WERI-Rb-1 (cell line): ENCODE results near the gene PPP4R3A.

Experiments
- DNase-seq: peaks from one replicate; pipeline ENCODE4 v3.0.0-alpha.2; 2020
- H3K27ac ChIP-seq: fragments of 250-450 bp; sonication (Bioruptor Pico); 2 replicates; pipeline ENCODE4 v1.5.1; 2020; ENCODE audit warnings: mild to moderate bottlenecking, moderate library complexity
- H3K27me3 ChIP-seq: fragments of 250-450 bp; sonication (Bioruptor Pico); 2 replicates; pipeline ENCODE4 v1.5.1; 2021; ENCODE audit warnings: mild to moderate bottlenecking, low read depth, moderate library complexity; ENCODE audit not compliant: insufficient read depth, severe bottlenecking
- H3K36me3 ChIP-seq: fragments of 250-450 bp; sonication (Bioruptor Pico); 2 replicates; pipeline ENCODE4 v1.5.1; 2020; ENCODE audit warnings: mild to moderate bottlenecking, moderate library complexity
- H3K4me3 ChIP-seq: 2 replicates; pipeline ENCODE4 v1.5.1; 2011; ENCODE audit warnings: low read depth, mild to moderate bottlenecking, control low read depth, low read length
- H3K9me3 ChIP-seq: fragments of 250-450 bp; sonication (Bioruptor Pico); 2 replicates; pipeline ENCODE4 v1.5.1; 2021; ENCODE audit warnings: mild to moderate bottlenecking, moderate library complexity; ENCODE audit not compliant: severe bottlenecking
- CTCF ChIP-seq: IDR thresholded peaks from 2 replicates; pipeline ENCODE4 v1.5.1; 2011; ENCODE audit warnings: low read depth, mild to moderate bottlenecking, control low read depth, inconsistent platforms, low read length

The PPP4R3A gene

GRCh38 chr14:91417983-91418386 is 92.1 kb downstream of the PPP4R3A start:
- peak overlapping the region; percentile 66 for H3K4me3 ChIP-seq
- DNase-seq: peak; percentile 45

GRCh38 chr14:91417120-91417982 is 92.8 kb downstream of the PPP4R3A start, which contains the start of gene CCDC88C:
Gene CCDC88C, minus strand, starts transcription at chr14:91417820. Its CDS starts 130 bp downstream, at chr14:91417690.
- peak; percentile 72 for DNase-seq
- Histone ChIP-seq H3K36me3 (peaks cover 45% of the 10 kb centered on the region), H3K9me3 (no peaks in the 10 kb centered on the region), H3K27ac (peak within 1 kb of the TSS; percentile 97), H3K4me3 (peak within 1 kb of the TSS; percentile 95), H3K27me3 (no peaks in the 10 kb centered on the region)
- no peak for TF ChIP-seq CTCF

More at GRCh38 chr14:91417983-91418386, 92.1 kb downstream of the PPP4R3A start:
- H3K27ac ChIP-seq: peak overlapping the region; percentile 79
- H3K36me3 ChIP-seq: peaks cover 39% of the 10 kb centered on the region
- no peaks in the 10 kb centered on the region for H3K9me3 ChIP-seq
- no peaks in the 10 kb centered on the region for H3K27me3 ChIP-seq
- TF ChIP-seq CTCF: no peak

- peaks cover 52% of the 10 kb centered on the region for H3K36me3 ChIP-seq
- H3K4me3 ChIP-seq: peak overlapping the region; percentile 95
- TF ChIP-seq CTCF: no peak
- H3K27me3 ChIP-seq: no peaks in the 10 kb centered on the region
- no peak for DNase-seq
- H3K27ac ChIP-seq: peak overlapping the region; percentile 97
- no peaks in the 10 kb centered on the region for H3K9me3 ChIP-seq
Observed at GRCh38 chr14:91416744-91417119, 93.4 kb downstream of the PPP4R3A start.

- no peak for DNase-seq
- peak overlapping the region; percentile 97 for H3K27ac ChIP-seq
- H3K36me3 ChIP-seq: peaks cover 58% of the 10 kb centered on the region
- no peaks in the 10 kb centered on the region for H3K9me3 ChIP-seq
- no peak for TF ChIP-seq CTCF
- H3K27me3 ChIP-seq: no peaks in the 10 kb centered on the region
- H3K4me3 ChIP-seq: peak overlapping the region; percentile 95
Observed at GRCh38 chr14:91415794-91416743, 94.0 kb downstream of the PPP4R3A start.

- H3K9me3 ChIP-seq: no peaks in the 10 kb centered on the region
- H3K4me3 ChIP-seq: no peak overlapping the region
- peaks cover 73% of the 10 kb centered on the region for H3K36me3 ChIP-seq
- TF ChIP-seq CTCF: no peak
- no peak for DNase-seq
- H3K27ac ChIP-seq: no peak overlapping the region; the same call in 1 of the 2 replicates
- no peaks in the 10 kb centered on the region for H3K27me3 ChIP-seq
Observed at GRCh38 chr14:91414475-91414833, 95.7 kb downstream of the PPP4R3A start.
